OCI-LY3 (cell line): ENCODE results near the gene F2.

Source experiments
- H2AFZ ChIP-seq: fragments of 200-600, 300-600 bp; shearing (Covaris generic); 2 replicates; pipeline ENCODE4 v1.6.0; 2014; ENCODE audit warnings: antibody characterized with exemption, low read depth, low read length
- H3K27ac ChIP-seq: fragments of 200-600, 300-600 bp; sonication (generic); 2 replicates; pipeline ENCODE4 v1.5.1; 2014; ENCODE audit warnings: mild to moderate bottlenecking, low read length, moderate library complexity, mixed read lengths
- H3K27me3 ChIP-seq: fragments of 200-600, 300-600 bp; sonication (generic); 2 replicates; pipeline ENCODE4 v1.6.1; 2014; ENCODE audit warnings: low read depth, low read length, mixed read lengths
- H3K36me3 ChIP-seq: fragments of 200-600, 300-600 bp; sonication (generic); replicated peaks from 2 replicates; pipeline ENCODE3; 2014; ENCODE audit warnings: low read depth, low read length, mixed read lengths
- H3K4me1 ChIP-seq: fragments of 300-600, 200-600 bp; sonication (generic); 2 replicates; pipeline ENCODE4 v1.6.1; 2014; ENCODE audit warnings: low read length, mixed read lengths
- H3K4me2 ChIP-seq: fragments of 200-600, 300-600 bp; sonication (generic); 2 replicates; pipeline ENCODE4 v1.6.1; 2014; ENCODE audit warnings: low read length, mixed read lengths
- H3K4me3 ChIP-seq: fragments of 300-600, 200-600 bp; sonication (generic); 2 replicates; pipeline ENCODE4 v1.5.1; 2014; ENCODE audit warnings: antibody characterized with exemption, mild to moderate bottlenecking, low read length, moderate library complexity
- H3K79me2 ChIP-seq: fragments of 300-600, 200-600 bp; shearing (Covaris generic); 2 replicates; pipeline ENCODE4 v1.6.1; 2014; ENCODE audit warnings: mild to moderate bottlenecking, low read length, mixed read lengths
- H3K9ac ChIP-seq: fragments of 300-600, 200-600 bp; shearing (Covaris generic); 2 replicates; pipeline ENCODE4 v1.6.0; 2014; ENCODE audit warnings: mild to moderate bottlenecking, low read length, moderate library complexity
- H3K9me3 ChIP-seq: fragments of 200-600, 300-600 bp; shearing (Covaris generic); 2 replicates; pipeline ENCODE4 v1.6.1; 2014; ENCODE audit warnings: low read length, mixed read lengths; ENCODE audit not compliant: insufficient read depth
- H4K20me1 ChIP-seq: fragments of 200-600, 300-600 bp; sonication (generic); 2 replicates; pipeline ENCODE4 v1.6.1; 2016; ENCODE audit warnings: low read length, mixed read lengths; ENCODE audit not compliant: insufficient read depth
- EZH2phosphoT487 ChIP-seq: fragments of 200-600 bp; shearing (Covaris generic); IDR thresholded peaks from 2 replicates; pipeline ENCODE4 v1.6.1; 2018; ENCODE audit warnings: antibody characterized with exemption, mixed run types, low read depth
- TF ChIP-seq, protein P1 (sequence below): fragments of 200-600, 300-600 bp; sonication (generic); IDR thresholded peaks from 2 replicates; pipeline ENCODE4 v1.5.1; 2014; ENCODE audit warnings: antibody characterized with exemption, low read length, low read depth

The F2 gene

DNA sequence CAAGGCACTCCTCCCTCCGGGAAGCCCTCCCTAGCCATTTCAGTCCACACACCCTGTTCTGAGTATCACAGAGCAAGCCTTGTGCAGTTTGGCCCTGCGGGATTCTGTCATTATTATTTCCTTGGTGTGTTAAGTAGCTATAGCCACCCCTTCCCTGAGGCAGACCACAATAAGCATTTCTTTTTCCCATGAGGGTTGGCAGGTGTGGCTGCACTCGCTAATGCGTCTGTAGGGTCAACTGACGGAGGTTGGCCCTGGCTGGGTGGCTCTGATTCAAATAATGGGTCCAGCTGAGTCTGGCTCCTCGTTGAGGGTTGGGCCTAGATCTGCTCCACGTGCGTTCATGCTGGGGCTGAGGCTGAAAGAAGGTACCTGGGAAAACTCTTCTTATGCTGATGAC, 5.1 kb downstream of the F2 start:
- Histone ChIP-seq H3K27ac (no peak overlapping the region), H2AFZ (no peak overlapping the region), H3K4me3 (no peak overlapping the region), H3K4me2 (no peak overlapping the region), H4K20me1 (no peaks in the 10 kb centered on the region), H3K9ac (no peak overlapping the region), H3K79me2 (no peaks in the 10 kb centered on the region), H3K9me3 (no peaks in the 10 kb centered on the region), H3K4me1 (no peaks in the 10 kb centered on the region), H3K36me3 (no peaks in the 10 kb centered on the region), H3K27me3 (no peaks in the 10 kb centered on the region)
- TF ChIP-seq EZH2phosphoT487 = no peak
- TF ChIP-seq, protein P1, sequence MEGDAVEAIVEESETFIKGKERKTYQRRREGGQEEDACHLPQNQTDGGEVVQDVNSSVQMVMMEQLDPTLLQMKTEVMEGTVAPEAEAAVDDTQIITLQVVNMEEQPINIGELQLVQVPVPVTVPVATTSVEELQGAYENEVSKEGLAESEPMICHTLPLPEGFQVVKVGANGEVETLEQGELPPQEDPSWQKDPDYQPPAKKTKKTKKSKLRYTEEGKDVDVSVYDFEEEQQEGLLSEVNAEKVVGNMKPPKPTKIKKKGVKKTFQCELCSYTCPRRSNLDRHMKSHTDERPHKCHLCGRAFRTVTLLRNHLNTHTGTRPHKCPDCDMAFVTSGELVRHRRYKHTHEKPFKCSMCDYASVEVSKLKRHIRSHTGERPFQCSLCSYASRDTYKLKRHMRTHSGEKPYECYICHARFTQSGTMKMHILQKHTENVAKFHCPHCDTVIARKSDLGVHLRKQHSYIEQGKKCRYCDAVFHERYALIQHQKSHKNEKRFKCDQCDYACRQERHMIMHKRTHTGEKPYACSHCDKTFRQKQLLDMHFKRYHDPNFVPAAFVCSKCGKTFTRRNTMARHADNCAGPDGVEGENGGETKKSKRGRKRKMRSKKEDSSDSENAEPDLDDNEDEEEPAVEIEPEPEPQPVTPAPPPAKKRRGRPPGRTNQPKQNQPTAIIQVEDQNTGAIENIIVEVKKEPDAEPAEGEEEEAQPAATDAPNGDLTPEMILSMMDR = no peak

GRCh38 chr11:46725338-46726205, 6.6 kb downstream of the F2 start:
- Histone ChIP-seq H4K20me1 (no peaks in the 10 kb centered on the region), H3K27ac (no peak overlapping the region), H3K4me2 (no peak overlapping the region), H3K4me3 (no peak overlapping the region), H3K9ac (no peak overlapping the region), H3K27me3 (no peaks in the 10 kb centered on the region), H3K36me3 (no peaks in the 10 kb centered on the region), H3K79me2 (no peaks in the 10 kb centered on the region), H3K4me1 (no peaks in the 10 kb centered on the region), H2AFZ (no peak overlapping the region), H3K9me3 (no peaks in the 10 kb centered on the region)
- TF ChIP-seq EZH2phosphoT487 = no peak
- TF ChIP-seq, protein P1 = no peak

DNA sequence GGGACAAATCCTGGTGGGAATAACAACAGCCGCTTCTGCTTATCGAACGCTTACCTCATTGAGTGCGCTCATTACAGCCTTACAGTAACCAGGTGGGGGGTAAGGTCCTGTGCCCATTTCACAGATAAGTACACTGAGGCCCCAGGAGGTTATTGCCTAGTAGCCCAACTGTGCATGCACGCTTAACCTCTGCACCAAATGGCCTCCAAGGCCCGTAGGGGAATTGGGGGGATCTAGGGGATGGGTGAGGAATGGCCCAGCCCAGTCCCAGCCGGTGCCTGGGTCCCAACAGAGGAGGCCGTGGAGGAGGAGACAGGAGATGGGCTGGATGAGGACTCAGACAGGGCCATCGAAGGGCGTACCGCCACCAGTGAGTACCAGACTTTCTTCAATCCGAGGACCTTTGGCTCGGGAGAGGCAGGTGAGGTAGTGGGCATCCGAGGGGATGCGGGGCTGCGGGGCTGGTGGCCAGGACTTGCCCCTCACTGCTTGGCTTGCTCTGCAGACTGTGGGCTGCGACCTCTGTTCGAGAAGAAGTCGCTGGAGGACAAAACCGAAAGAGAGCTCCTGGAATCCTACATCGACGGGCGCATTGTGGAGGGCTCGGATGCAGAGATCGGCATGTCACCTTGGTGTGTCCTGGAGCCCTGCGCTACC, 7.3 kb downstream of the F2 start:
- TF ChIP-seq, protein P1 = no peak
- no peak for TF ChIP-seq EZH2phosphoT487
- Histone ChIP-seq H3K36me3 (no peaks in the 10 kb centered on the region), H4K20me1 (no peaks in the 10 kb centered on the region), H3K27ac (no peak overlapping the region), H3K27me3 (no peaks in the 10 kb centered on the region), H3K9me3 (no peaks in the 10 kb centered on the region), H3K4me2 (no peak overlapping the region), H3K4me1 (no peaks in the 10 kb centered on the region), H3K4me3 (no peak overlapping the region), H2AFZ (no peak overlapping the region), H3K79me2 (no peaks in the 10 kb centered on the region), H3K9ac (no peak overlapping the region)

- H3K36me3 ChIP-seq = no peaks in the 10 kb centered on the region
- no peaks in the 10 kb centered on the region for H3K27me3 ChIP-seq
- H2AFZ ChIP-seq = no peak overlapping the region
- no peaks in the 10 kb centered on the region for H3K4me1 ChIP-seq
- no peak overlapping the region for H3K4me3 ChIP-seq
- H3K9me3 ChIP-seq = no peaks in the 10 kb centered on the region
- no peak for TF ChIP-seq EZH2phosphoT487
- TF ChIP-seq, protein P1 = no peak
- H3K79me2 ChIP-seq = no peaks in the 10 kb centered on the region
- H3K27ac ChIP-seq = no peak overlapping the region
- no peak overlapping the region for H3K9ac ChIP-seq
- H3K4me2 ChIP-seq = no peak overlapping the region
- no peaks in the 10 kb centered on the region for H4K20me1 ChIP-seq
Observed at GRCh38 chr11:46727952-46728658, 9.1 kb downstream of the F2 start.
